Thyroid gland (tissue), 4 donors: ENCODE measurements around the gene SPECC1. TPM values are rescaled to one million over a fixed set of nuclear protein-coding genes. Genes with fewer than 3 reads are reported as not detected.
A peak's percentile ranks its signal among the peaks of the same experiment; 100 is the strongest.
"Not testable (repeated sequence)": the region's sequence is repeated elsewhere in the genome, so short reads cannot be mapped to it uniquely, and the experiment has no call there.

Source experiments
- DNase-seq, 2 donors: peaks; one replicate each; pipeline ENCODE4 v3.0.0-alpha.2; 2019
- H3K27ac ChIP-seq, 3 donors: fragments of 200-600 bp; sonication (generic); 1 replicate in 2 of 3; 2 replicates in 1 of 3; pipeline ENCODE4 v1.5.1; 2016 to 2019; ENCODE audit warnings: mild to moderate bottlenecking in 1 of 3, moderate library complexity in 1 of 3
- H3K27me3 ChIP-seq: fragments of 200-600 bp; sonication (generic); one replicate; pipeline ENCODE4 v1.5.1; 2019
- H3K36me3 ChIP-seq, 2 donors: fragments of 200-600 bp; sonication (generic); one replicate each; pipeline ENCODE4 v1.5.1; 2016 to 2019
- H3K4me1 ChIP-seq, 2 donors: fragments of 200-600 bp; sonication (generic); one replicate each; pipeline ENCODE4 v1.5.1; 2017 to 2019
- H3K4me3 ChIP-seq, 3 donors: fragments of 200-600 bp; sonication (generic); replicated peaks in 1 of 3; 1 replicate in 2 of 3; 2 replicates in 1 of 3; pipeline ENCODE4 v1.5.1; 2016; ENCODE audit warnings: mild to moderate bottlenecking in 1 of 3
- H3K9me3 ChIP-seq: fragments of 200-600 bp; sonication (generic); one replicate; pipeline ENCODE4 v1.5.1; 2017
- POLR2A ChIP-seq, 2 donors: fragments of 450-650 bp; IDR thresholded peaks; one replicate each; pipeline ENCODE4 v1.6.1; 2017; ENCODE audit warnings: antibody characterized with exemption in 2 of 2, mild to moderate bottlenecking in 2 of 2, moderate library complexity in 1 of 2
- WGBS, 2 donors: methylation state at CpG; one replicate each; pipeline ENCODE4 v1.1.5; 2017; 5-methylcytosine and 5-hydroxymethylcytosine counted together
- intact Hi-C: fragments of 100-400 bp; cut with DNase I; formaldehyde crosslinking; loops from one replicate; pipeline ENCODE4 v1.15.1; 2023
- total RNA-seq, 4 donors: library from RNA; depleted of rRNA; stranded (reverse); fragments of >200 nt; gene quantifications; one replicate each; pipeline ENCODE4 v1.2.3, GENCODE V29; 2016
- TF ChIP-seq, protein P1 (sequence below), 6 experiments: fragments of 200-600 bp in 3 of 6; fragments of 450-650 bp in 3 of 6; sonication (generic) in 3 of 6; IDR thresholded peaks; one replicate each; pipeline ENCODE4 v1.5.1; 2016 to 2019; ENCODE audit warnings: antibody characterized with exemption in 6 of 6, mild to moderate bottlenecking in 2 of 6, inconsistent platforms in 1 of 6, moderate library complexity in 1 of 6

SPECC1 gene
- total RNA-seq, 4 donors from 2014 or later = 19.8 to 41.5 (median 24.4) TPM

GRCh38 chr17:20010936-20011335 lies 1.8 kb downstream of the SPECC1 start:
- intact Hi-C loops = loop anchor here (10.0 kb wide), 1 partner anchor 84 kb away; no protein-coding TSS in a partner anchor
- Histone ChIP-seq H3K4me3 (no peak overlapping the region), H3K27me3 (no peaks in the 10 kb centered on the region), H3K27ac (peak overlapping the region in 1 of 3 donors; percentile 66), H3K4me1 (peaks cover 0 to 3% of the 10 kb centered on the region in 2 donors), H3K9me3 (no peaks in the 10 kb centered on the region), H3K36me3 (no peaks in the 10 kb centered on the region)
- DNase-seq = no peak
- no peak for TF ChIP-seq POLR2A (IDR thresholded peaks at IDR 0.05)
- TF ChIP-seq, protein P1, sequence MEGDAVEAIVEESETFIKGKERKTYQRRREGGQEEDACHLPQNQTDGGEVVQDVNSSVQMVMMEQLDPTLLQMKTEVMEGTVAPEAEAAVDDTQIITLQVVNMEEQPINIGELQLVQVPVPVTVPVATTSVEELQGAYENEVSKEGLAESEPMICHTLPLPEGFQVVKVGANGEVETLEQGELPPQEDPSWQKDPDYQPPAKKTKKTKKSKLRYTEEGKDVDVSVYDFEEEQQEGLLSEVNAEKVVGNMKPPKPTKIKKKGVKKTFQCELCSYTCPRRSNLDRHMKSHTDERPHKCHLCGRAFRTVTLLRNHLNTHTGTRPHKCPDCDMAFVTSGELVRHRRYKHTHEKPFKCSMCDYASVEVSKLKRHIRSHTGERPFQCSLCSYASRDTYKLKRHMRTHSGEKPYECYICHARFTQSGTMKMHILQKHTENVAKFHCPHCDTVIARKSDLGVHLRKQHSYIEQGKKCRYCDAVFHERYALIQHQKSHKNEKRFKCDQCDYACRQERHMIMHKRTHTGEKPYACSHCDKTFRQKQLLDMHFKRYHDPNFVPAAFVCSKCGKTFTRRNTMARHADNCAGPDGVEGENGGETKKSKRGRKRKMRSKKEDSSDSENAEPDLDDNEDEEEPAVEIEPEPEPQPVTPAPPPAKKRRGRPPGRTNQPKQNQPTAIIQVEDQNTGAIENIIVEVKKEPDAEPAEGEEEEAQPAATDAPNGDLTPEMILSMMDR (IDR thresholded peaks at IDR 0.05) = no peak
- 74 to 89% methylated on average over 1 of the region's 1 CpG for WGBS, 2 donors

GRCh38 chr17:20012017-20012536 lies 2.9 kb downstream of the SPECC1 start:
- TF ChIP-seq, protein P1 (IDR thresholded peaks at IDR 0.05) = no peak
- TF ChIP-seq POLR2A (IDR thresholded peaks at IDR 0.05) = no peak
- intact Hi-C loops = loop anchor here (10.0 kb wide), 1 partner anchor 83 kb away; no protein-coding TSS in a partner anchor
- no peaks in the 10 kb centered on the region for H3K9me3 ChIP-seq
- DNase-seq = no peak
- no peak overlapping the region for H3K27ac ChIP-seq
- H3K36me3 ChIP-seq = no peaks in the 10 kb centered on the region
- peaks cover 0 to 3% of the 10 kb centered on the region in 2 donors for H3K4me1 ChIP-seq
- no peaks in the 10 kb centered on the region for H3K27me3 ChIP-seq
- 80 to 85% methylated on average over 2 of the region's 2 CpGs for WGBS, 2 donors
- no peak overlapping the region for H3K4me3 ChIP-seq

DNA sequence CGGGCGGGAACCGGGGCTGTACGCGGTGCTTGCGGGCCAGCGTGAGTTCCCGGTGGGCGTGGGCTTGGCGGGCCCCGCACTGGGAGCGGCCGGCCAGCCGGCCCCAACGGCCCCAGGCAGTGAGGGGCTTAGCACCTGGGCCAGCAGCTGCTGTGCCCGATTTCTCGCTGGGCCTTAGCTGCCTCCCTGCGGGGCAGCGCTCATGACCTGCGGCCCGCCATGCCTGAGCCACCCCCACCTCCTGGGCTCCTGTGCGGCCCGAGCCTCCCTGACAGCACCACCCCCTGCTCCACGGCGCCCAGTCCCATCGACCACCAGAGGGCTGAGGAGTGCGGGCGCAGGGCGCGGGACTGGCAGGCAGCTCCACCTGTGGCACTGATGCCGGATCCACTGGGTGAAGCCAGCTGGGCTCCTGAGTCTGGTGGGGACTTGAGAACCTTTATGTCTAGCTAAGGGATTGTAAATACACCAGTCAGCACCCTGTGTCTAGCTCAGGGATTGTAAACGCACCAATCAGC lies 7.4 kb downstream of the SPECC1 start:
- H3K9me3 ChIP-seq, H3K27me3 ChIP-seq, DNase-seq, H3K4me3 ChIP-seq, H3K4me1 ChIP-seq, H3K36me3 ChIP-seq, H3K27ac ChIP-seq: not testable (repeated sequence)
- 97 to 100% methylated on average over 11 to 16 of the region's 32 CpGs for WGBS, 2 donors
- intact Hi-C loops = loop anchor here (10.0 kb wide), 1 partner anchor 78 kb away; no protein-coding TSS in a partner anchor

DNA sequence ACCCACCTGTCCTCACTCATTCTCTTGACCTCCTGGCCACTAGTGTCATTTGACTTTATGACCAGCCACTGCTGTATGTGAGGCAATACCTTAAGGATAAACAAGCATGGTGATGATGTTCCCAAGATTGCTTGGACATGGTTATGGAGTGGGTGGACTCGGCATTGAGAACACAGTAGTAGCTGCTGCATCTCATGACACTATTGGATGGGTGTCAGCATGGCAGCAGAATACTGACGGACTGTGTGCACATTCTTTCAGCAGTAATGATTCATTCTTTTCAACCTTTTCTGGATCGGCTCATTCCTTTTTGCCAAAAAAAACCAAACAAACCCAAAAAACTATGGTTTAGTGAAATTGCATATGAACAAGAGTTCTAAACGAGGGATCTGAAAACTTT lies 13.5 kb downstream of the SPECC1 start:
- Histone ChIP-seq H3K36me3 (no peaks in the 10 kb centered on the region), H3K4me1 (no peaks in the 10 kb centered on the region), H3K4me3 (no peak overlapping the region), H3K27ac (no peak overlapping the region), H3K9me3 (no peaks in the 10 kb centered on the region), H3K27me3 (no peaks in the 10 kb centered on the region)
- intact Hi-C loops = no loop called here
- DNase-seq = no peak
- WGBS, 2 donors = 79 to 82% methylated on average over 4 of the region's 4 CpGs
- no peak for TF ChIP-seq POLR2A (IDR thresholded peaks at IDR 0.05)

DNA sequence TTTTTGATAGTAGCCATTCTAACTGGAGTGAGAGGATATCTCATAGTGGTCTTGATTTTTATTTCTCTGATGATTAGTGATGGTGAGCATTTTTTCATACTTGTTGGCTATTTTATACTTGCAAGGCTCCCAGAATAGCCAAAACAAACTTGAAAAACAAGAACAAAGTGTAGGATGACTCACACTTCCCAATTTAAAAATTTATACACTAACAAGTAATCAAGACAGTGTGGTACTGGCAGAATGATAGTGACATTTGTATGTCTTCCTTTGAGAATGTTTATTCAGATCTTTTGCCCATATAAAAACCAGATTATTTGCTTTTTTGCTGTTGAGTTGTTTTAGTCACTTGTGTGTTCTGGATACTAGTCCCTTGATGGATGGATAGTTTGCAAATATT lies 17.8 kb downstream of the SPECC1 start:
- intact Hi-C loops = no loop called here
- peak overlapping the region in 1 of 3 donors; percentile 0 for H3K27ac ChIP-seq
- no peak overlapping the region for H3K4me3 ChIP-seq
- H3K4me1 ChIP-seq = no peaks in the 10 kb centered on the region
- no peaks in the 10 kb centered on the region for H3K27me3 ChIP-seq
- no peak for TF ChIP-seq POLR2A (IDR thresholded peaks at IDR 0.05)
- TF ChIP-seq, protein P1 (IDR thresholded peaks at IDR 0.05) = no peak
- H3K36me3 ChIP-seq = no peaks in the 10 kb centered on the region
- DNase-seq = no peak
- no peaks in the 10 kb centered on the region for H3K9me3 ChIP-seq

DNA sequence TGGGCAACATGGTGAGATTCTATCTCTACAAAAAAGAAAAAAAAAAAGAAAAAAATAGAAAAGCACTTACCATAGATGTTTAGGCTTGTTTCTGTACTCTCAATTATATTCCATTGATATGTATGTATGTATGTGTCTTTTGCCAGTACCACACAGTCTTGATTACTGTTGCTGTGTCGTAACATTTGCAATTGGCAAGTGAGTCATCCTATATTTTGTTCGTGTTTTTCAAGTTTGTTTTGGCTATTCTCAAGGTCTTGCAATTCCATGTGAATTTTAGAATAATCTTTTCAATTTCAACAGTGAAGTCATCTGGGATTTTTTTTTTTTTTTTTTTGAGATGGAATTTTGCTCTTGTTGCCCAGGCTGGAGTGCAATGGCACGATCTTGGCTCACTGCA lies 19.3 kb downstream of the SPECC1 start:
- 86 to 93% methylated on average over 3 of the region's 3 CpGs for WGBS, 2 donors
- Histone ChIP-seq H3K36me3 (no peaks in the 10 kb centered on the region), H3K27ac (no peak overlapping the region), H3K9me3 (no peaks in the 10 kb centered on the region), H3K4me3 (no peak overlapping the region), H3K4me1 (no peaks in the 10 kb centered on the region), H3K27me3 (no peaks in the 10 kb centered on the region)
- no peak for TF ChIP-seq POLR2A (IDR thresholded peaks at IDR 0.05)
- TF ChIP-seq, protein P1 (IDR thresholded peaks at IDR 0.05) = no peak
- DNase-seq = no peak
- intact Hi-C loops = no loop called here
